Activated naive CD8-positive, alpha-beta T cell treated with anti-CD3 and anti-CD28 coated beads, Interleukin-2, amount 10 ng/mL, durations not matched to agents 7 days and 5 days (primary cell): Measurements from ENCODE around the gene RANBP1. TPM values are rescaled to one million over a fixed set of nuclear protein-coding genes. Genes with fewer than 3 reads are reported as not detected.

Source experiments
- ATAC-seq: fragments of 150-1000 bp; cut with Tn5 transposase; one replicate; pipeline ENCODE4 v1.10.0; 2021; ENCODE audit warnings: low read depth, moderate library complexity
- POLR2A ChIA-PET: fragments of 350-600 bp; sonication (Branson Sonifier 250); formaldehyde crosslinking; loops from one replicate; lab custom pipeline; 2021; ENCODE audit warnings: antibody characterized with exemption; lab: Charles Lee
- DNase-seq: peaks from one replicate; pipeline ENCODE4 v3.0.0; 2021
- H3K27ac Mint-ChIP-seq: one replicate; pipeline ENCODE4 v1.8.0; 2022; ENCODE audit warnings: mild to moderate bottlenecking, mixed read lengths
- H3K27me3 Mint-ChIP-seq: one replicate; pipeline ENCODE4 v1.8.0; 2022; ENCODE audit warnings: mild to moderate bottlenecking, moderate library complexity, mixed read lengths
- H3K36me3 Mint-ChIP-seq: one replicate; pipeline ENCODE4 v1.8.0; 2021; ENCODE audit warnings: mild to moderate bottlenecking, mixed read lengths
- H3K4me1 Mint-ChIP-seq: one replicate; pipeline ENCODE4 v1.8.0; 2021; ENCODE audit warnings: mixed read lengths
- H3K4me3 Mint-ChIP-seq: one replicate; pipeline ENCODE4 v1.8.0; 2022; ENCODE audit warnings: mild to moderate bottlenecking, moderate library complexity, mixed read lengths
- H3K9me3 Mint-ChIP-seq: one replicate; pipeline ENCODE4 v1.8.0; 2021; ENCODE audit warnings: mixed read lengths
- total RNA-seq, 2 experiments: library from RNA; stranded (reverse); gene quantifications; one replicate each; pipeline ENCODE4 v1.2.3, GENCODE V29; 2021

The RANBP1 gene
- total RNA-seq, 2 experiments from 2014 or later = 190 to 203 TPM

- no peak for DNase-seq
- H3K4me1 Mint-ChIP-seq = peaks cover 38% of the 10 kb centered on the region
- ATAC-seq = no peak
- no peak overlapping the region for H3K4me3 Mint-ChIP-seq
- H3K36me3 Mint-ChIP-seq = peaks cover 15% of the 10 kb centered on the region
- H3K27ac Mint-ChIP-seq = peak overlapping the region; percentile 17
- no peaks in the 10 kb centered on the region for H3K27me3 Mint-ChIP-seq
- H3K9me3 Mint-ChIP-seq = no peaks in the 10 kb centered on the region
- POLR2A ChIA-PET = no interaction called here
Observed at GRCh38 chr22:20083891-20084546, 31.9 kb upstream of the RANBP1 start.

GRCh38 chr22:20084547-20085413 is 31.1 kb upstream of the RANBP1 start:
- POLR2A ChIA-PET = no interaction called here
- H3K4me1 Mint-ChIP-seq = peaks cover 40% of the 10 kb centered on the region
- no peaks in the 10 kb centered on the region for H3K9me3 Mint-ChIP-seq
- H3K36me3 Mint-ChIP-seq = peaks cover 20% of the 10 kb centered on the region
- DNase-seq = no peak
- H3K4me3 Mint-ChIP-seq = no peak overlapping the region
- H3K27ac Mint-ChIP-seq = peak overlapping the region; percentile 17
- no peaks in the 10 kb centered on the region for H3K27me3 Mint-ChIP-seq
- no peak for ATAC-seq

- no peak for DNase-seq
- no peak for ATAC-seq
- H3K27ac Mint-ChIP-seq = no peak overlapping the region
- H3K9me3 Mint-ChIP-seq = no peaks in the 10 kb centered on the region
- POLR2A ChIA-PET = interaction anchor here (2.0 kb wide), 1 partner anchor 15 kb away, joined by 5 read pairs; no protein-coding TSS in a partner anchor
- peaks cover 24% of the 10 kb centered on the region for H3K36me3 Mint-ChIP-seq
- no peaks in the 10 kb centered on the region for H3K27me3 Mint-ChIP-seq
- H3K4me3 Mint-ChIP-seq = no peak overlapping the region
- peaks cover 44% of the 10 kb centered on the region for H3K4me1 Mint-ChIP-seq
Observed at GRCh38 chr22:20085651-20086050, 30.3 kb upstream of the RANBP1 start.

- ATAC-seq (no peak), DNase-seq (no peak)
- Mint-ChIP-seq H3K27me3 (no peaks in the 10 kb centered on the region), H3K36me3 (peaks cover 27% of the 10 kb centered on the region), H3K27ac (no peak overlapping the region), H3K4me1 (peaks cover 44% of the 10 kb centered on the region), H3K4me3 (no peak overlapping the region), H3K9me3 (no peaks in the 10 kb centered on the region)
- POLR2A ChIA-PET = interaction anchor here (2.0 kb wide), 1 partner anchor 15 kb away, joined by 5 read pairs; no protein-coding TSS in a partner anchor
Observed at GRCh38 chr22:20086101-20086599, 29.8 kb upstream of the RANBP1 start.

GRCh38 chr22:20086763-20087162 is 29.1 kb upstream of the RANBP1 start:
- H3K4me3 Mint-ChIP-seq = no peak overlapping the region
- peaks cover 30% of the 10 kb centered on the region for H3K36me3 Mint-ChIP-seq
- POLR2A ChIA-PET = interaction anchor here (2.0 kb wide), 1 partner anchor 14 kb away, joined by 5 read pairs; no protein-coding TSS in a partner anchor
- no peak overlapping the region for H3K27ac Mint-ChIP-seq
- H3K4me1 Mint-ChIP-seq = peaks cover 42% of the 10 kb centered on the region
- DNase-seq (no peak), ATAC-seq (no peak)
- H3K27me3 Mint-ChIP-seq = no peaks in the 10 kb centered on the region
- no peaks in the 10 kb centered on the region for H3K9me3 Mint-ChIP-seq

- Mint-ChIP-seq H3K27me3 (no peaks in the 10 kb centered on the region), H3K27ac (peak overlapping the region; percentile 35), H3K4me1 (peaks cover 39% of the 10 kb centered on the region), H3K9me3 (no peaks in the 10 kb centered on the region), H3K36me3 (peaks cover 32% of the 10 kb centered on the region), H3K4me3 (no peak overlapping the region)
- ATAC-seq (no peak), DNase-seq (no peak)
- POLR2A ChIA-PET = interaction anchor here (0.5 to 2.0 kb wide), 2 partner anchors 13 to 68 kb away, joined by 3 to 5 read pairs; no protein-coding TSS in a partner anchor
Observed at GRCh38 chr22:20087319-20088262, 28.3 kb upstream of the RANBP1 start.

GRCh38 chr22:20088263-20088648 is 27.6 kb upstream of the RANBP1 start:
- H3K27ac Mint-ChIP-seq = no peak overlapping the region
- no peaks in the 10 kb centered on the region for H3K27me3 Mint-ChIP-seq
- H3K4me3 Mint-ChIP-seq = no peak overlapping the region
- peaks cover 32% of the 10 kb centered on the region for H3K36me3 Mint-ChIP-seq
- H3K4me1 Mint-ChIP-seq = peaks cover 32% of the 10 kb centered on the region
- no peak for ATAC-seq
- POLR2A ChIA-PET = interaction anchor here (0.5 kb wide), 1 partner anchor 68 kb away, joined by 3 read pairs; no protein-coding TSS in a partner anchor
- DNase-seq = no peak
- no peaks in the 10 kb centered on the region for H3K9me3 Mint-ChIP-seq

- POLR2A ChIA-PET = no interaction called here
- peaks cover 42% of the 10 kb centered on the region for H3K36me3 Mint-ChIP-seq
- no peak overlapping the region for H3K4me3 Mint-ChIP-seq
- no peaks in the 10 kb centered on the region for H3K27me3 Mint-ChIP-seq
- DNase-seq (no peak), ATAC-seq (no peak)
- H3K9me3 Mint-ChIP-seq = no peaks in the 10 kb centered on the region
- H3K27ac Mint-ChIP-seq = peak overlapping the region; percentile 23
- H3K4me1 Mint-ChIP-seq = peaks cover 26% of the 10 kb centered on the region
Observed at GRCh38 chr22:20089226-20089976, 26.5 kb upstream of the RANBP1 start.

- Mint-ChIP-seq H3K27ac (peak overlapping the region; percentile 43), H3K27me3 (no peaks in the 10 kb centered on the region), H3K4me1 (peaks cover 25% of the 10 kb centered on the region), H3K4me3 (no peak overlapping the region), H3K9me3 (no peaks in the 10 kb centered on the region), H3K36me3 (peaks cover 49% of the 10 kb centered on the region)
- ATAC-seq (peak; percentile 43), DNase-seq (peak; percentile 7)
- POLR2A ChIA-PET = interaction anchor here (1.0 to 2.2 kb wide), 2 partner anchors 26 to 69 kb away, joined by 5 to 9 read pairs; partner anchors contain the start of genes RANBP1, TANGO2 and TRMT2A
Observed at GRCh38 chr22:20089977-20090729, 25.8 kb upstream of the RANBP1 start.

GRCh38 chr22:20090730-20091240 is 25.1 kb upstream of the RANBP1 start:
- no peak for DNase-seq
- H3K4me3 Mint-ChIP-seq = peak overlapping the region; percentile 48
- H3K4me1 Mint-ChIP-seq = peaks cover 30% of the 10 kb centered on the region

More at GRCh38 chr22:20090730-20091240, 25.1 kb upstream of the RANBP1 start:
- H3K27me3 Mint-ChIP-seq = no peaks in the 10 kb centered on the region
- peaks cover 55% of the 10 kb centered on the region for H3K36me3 Mint-ChIP-seq
- peak; percentile 39 for ATAC-seq
- H3K9me3 Mint-ChIP-seq = no peaks in the 10 kb centered on the region
- POLR2A ChIA-PET = interaction anchor here (1.0 to 2.2 kb wide), 3 partner anchors 10 to 70 kb away, joined by 3 to 9 read pairs (median 5); partner anchors contain the start of genes RANBP1, TANGO2 and TRMT2A
- peak overlapping the region; percentile 81 for H3K27ac Mint-ChIP-seq
